ENCODE data around the gene VARS1.
"Not testable (repeated sequence)": the region's sequence is repeated elsewhere in the genome, so short reads cannot be mapped to it uniquely, and the experiment has no call there.

The VARS1 gene

DNA sequence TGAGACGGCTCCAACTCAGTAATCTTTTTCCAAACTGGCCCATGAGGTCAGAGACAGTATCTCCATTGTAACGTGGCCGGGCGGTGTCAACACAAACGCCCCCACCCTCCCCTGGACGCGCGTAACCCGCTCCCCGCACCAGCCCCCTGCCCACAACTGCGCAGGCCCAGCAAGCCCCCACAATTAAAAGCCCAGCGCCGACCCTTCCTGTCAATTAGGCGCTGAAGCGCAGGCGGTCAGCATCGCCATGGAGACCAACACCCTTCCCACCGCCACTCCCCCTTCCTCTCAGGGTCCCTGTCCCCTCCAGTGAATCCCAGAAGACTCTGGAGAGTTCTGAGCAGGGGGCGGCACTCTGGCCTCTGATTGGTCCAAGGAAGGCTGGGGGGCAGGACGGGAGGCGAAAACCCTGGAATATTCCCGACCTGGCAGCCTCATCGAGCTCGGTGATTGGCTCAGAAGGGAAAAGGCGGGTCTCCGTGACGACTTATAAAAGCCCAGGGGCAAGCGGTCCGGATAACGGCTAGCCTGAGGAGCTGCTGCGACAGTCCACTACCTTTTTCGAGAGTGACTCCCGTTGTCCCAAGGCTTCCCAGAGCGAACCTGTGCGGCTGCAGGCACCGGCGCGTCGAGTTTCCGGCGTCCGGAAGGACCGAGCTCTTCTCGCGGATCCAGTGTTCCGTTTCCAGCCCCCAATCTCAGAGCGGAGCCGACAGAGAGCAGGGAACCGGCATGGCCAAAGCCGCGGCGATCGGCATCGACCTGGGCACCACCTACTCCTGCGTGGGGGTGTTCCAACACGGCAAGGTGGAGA is 19.7 kb upstream of the VARS1 start, which contains the start of the genes HSPA1A and HSPA1L:
HSPA1A (plus strand) TSS at position 519 of the 814 bp plus-strand sequence; CDS start at position 733, 214 bp downstream.
HSPA1L (minus strand) TSS at position 259 of the 814 bp plus-strand sequence. CDS start 3,311 bp downstream, outside the sequence.
- peak; percentile 86 for DNase-seq (ENCODE audit: low spot score)
- TF ChIP-seq, protein P1, sequence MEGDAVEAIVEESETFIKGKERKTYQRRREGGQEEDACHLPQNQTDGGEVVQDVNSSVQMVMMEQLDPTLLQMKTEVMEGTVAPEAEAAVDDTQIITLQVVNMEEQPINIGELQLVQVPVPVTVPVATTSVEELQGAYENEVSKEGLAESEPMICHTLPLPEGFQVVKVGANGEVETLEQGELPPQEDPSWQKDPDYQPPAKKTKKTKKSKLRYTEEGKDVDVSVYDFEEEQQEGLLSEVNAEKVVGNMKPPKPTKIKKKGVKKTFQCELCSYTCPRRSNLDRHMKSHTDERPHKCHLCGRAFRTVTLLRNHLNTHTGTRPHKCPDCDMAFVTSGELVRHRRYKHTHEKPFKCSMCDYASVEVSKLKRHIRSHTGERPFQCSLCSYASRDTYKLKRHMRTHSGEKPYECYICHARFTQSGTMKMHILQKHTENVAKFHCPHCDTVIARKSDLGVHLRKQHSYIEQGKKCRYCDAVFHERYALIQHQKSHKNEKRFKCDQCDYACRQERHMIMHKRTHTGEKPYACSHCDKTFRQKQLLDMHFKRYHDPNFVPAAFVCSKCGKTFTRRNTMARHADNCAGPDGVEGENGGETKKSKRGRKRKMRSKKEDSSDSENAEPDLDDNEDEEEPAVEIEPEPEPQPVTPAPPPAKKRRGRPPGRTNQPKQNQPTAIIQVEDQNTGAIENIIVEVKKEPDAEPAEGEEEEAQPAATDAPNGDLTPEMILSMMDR (IDR thresholded peaks at IDR 0.05; ENCODE audit: extremely low read depth, missing control alignments), result no peak

DNA sequence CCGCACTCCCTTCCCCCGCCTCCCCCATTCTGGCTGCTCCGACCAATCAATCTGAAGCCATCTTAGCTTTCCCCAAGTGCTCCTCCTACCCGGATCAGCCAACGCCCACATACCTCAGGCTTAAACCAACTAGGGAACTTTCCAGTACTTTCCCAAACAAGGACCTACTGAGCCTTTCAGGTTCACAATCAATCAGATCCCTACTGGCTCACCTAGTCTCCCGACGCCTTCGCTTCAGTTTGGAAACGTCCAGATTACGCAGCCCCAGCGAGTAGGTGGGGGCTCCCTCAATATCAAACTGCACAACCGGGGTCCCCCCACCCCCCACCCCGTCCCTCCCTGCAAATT is 19.1 kb upstream of the VARS1 start:
- DNase-seq (ENCODE audit: low spot score), result peak; percentile 78
- TF ChIP-seq, protein P1 (IDR thresholded peaks at IDR 0.05; ENCODE audit: extremely low read depth, missing control alignments), result no peak

DNA sequence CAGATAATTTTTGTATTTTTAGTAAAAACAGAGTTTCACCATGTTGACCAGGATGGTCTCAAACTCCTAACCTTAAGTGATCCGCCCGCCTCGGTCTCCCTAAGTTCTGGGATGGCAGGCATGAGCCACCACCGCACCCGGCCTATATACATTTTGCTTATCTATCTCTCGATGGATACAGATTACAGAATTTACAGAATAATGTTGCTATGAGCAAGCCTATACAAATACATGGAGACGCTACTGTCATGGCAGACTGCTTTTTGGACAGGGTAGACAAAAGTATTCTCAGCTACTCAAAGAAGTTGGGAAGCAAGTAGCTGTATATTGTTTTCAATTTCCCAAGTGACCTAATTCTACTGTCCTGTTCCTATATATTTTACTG is 17.9 kb upstream of the VARS1 start:
- DNase-seq (ENCODE audit: low spot score), result no peak
- TF ChIP-seq, protein P1 (IDR thresholded peaks at IDR 0.05; ENCODE audit: extremely low read depth, missing control alignments), result no peak

DNA sequence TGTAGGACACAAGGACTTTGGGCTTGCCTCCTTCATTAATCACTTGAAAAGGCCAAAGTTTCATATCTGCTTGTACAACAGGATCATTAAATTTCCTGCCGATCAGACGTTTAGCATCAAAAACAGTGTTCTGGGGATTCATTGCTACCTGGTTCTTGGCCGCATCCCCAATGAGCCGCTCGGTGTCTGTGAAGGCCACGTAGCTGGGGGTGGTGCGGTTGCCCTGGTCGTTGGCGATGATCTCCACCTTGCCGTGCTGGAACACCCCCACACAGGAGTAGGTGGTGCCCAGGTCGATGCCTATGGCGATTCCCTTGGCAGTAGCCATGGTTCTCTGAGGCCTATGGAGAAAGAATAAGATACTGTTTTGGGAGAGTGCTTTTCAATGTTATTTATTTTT is 16.1 kb upstream of the VARS1 start:
- DNase-seq (ENCODE audit: low spot score), result no peak
- TF ChIP-seq, protein P1 (IDR thresholded peaks at IDR 0.05; ENCODE audit: extremely low read depth, missing control alignments), result no peak

DNA sequence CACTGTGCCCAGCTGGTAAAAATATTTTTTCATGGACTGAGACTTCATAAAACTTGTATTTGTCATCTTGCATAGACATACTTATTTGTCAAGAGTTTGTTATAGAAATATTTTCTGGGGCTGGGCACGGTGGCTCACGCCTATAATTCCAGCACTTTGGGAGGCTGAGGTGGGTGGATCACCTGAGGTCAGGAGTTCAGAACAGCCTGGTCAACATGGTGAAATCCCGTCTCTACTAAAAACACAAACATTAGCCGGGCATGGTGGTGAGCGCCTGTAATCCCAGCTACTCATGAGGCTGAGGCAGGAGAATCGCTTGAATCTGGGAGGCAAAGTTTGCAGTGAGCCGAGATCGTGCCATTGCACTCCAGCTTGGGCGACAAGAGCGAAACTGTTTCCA is 13.0 kb upstream of the VARS1 start:
- DNase-seq (ENCODE audit: low spot score), result not testable (repeated sequence)

DNA sequence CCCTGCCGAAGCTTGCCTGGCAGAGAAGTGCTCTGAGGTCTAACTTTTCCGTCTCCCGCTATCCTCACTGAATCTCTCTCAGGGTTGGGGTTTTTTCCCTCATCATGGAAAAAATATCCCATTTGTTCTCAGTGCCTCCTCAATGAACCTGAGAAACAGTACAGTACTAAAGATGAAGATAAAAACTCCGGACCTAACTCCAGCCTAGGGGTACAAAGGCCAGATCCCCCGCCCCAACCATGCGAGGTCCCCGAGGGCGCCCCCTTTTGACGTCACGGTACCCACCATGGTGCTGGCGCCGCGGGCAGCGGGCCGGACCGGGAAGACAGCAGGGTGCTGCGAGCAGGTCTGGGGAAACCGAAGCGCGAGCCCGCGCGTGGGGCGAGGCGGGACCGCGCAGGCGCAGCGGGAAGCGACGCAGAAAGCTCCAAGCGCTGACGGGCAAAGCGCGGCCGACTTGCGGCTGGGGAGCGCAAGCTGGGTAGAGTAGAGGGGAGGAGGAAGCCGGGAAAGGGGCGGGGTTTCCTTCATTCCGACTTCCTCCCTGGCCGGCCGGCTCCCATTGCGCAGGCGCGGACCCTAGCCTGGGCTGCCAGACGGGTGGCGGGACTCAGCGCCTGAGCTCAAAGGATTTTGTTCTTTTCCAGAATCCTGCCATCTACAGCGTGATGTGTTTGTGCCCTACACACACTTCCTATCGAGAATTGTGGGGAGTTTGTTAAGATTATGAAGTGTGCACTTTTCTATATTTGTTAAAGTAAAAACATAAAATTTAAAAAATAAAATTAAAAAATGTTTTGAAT is 11.1 kb upstream of the VARS1 start, which contains the start of gene LSM2:
LSM2 (minus strand) TSS at position 497 of the 803 bp plus-strand sequence; CDS start at position 288, 209 bp downstream.
- TF ChIP-seq, protein P1 (IDR thresholded peaks at IDR 0.05; ENCODE audit: extremely low read depth, missing control alignments), result no peak
- DNase-seq (ENCODE audit: low spot score), result peak; percentile 99

DNA sequence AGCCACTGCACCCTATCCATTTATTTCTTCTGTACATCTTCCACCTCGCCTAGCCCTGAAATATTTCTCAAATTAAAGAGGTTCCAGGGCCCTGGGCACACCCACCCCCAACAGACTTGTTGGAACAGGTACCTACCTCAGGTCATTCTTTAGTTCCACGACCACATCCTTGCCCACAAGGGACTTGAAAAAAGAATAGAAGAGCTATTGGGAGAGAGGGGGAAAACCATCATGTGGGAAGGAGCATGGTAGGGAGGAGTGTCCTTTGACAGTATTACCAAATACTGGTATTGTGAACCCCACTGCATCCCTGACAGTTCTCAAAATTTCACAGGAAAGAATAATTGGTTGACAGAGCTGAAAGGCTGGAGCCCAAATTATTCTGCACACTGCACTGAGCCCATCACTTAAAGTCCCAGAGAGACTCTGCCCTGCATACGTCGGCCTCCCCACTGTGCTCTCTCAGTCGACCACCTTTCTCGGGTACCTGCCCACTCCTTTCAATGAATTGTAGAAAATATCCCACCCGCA is 10.5 kb upstream of the VARS1 start:
- TF ChIP-seq, protein P1 (IDR thresholded peaks at IDR 0.05; ENCODE audit: extremely low read depth, missing control alignments), result no peak
- no peak for DNase-seq (ENCODE audit: low spot score)

DNA sequence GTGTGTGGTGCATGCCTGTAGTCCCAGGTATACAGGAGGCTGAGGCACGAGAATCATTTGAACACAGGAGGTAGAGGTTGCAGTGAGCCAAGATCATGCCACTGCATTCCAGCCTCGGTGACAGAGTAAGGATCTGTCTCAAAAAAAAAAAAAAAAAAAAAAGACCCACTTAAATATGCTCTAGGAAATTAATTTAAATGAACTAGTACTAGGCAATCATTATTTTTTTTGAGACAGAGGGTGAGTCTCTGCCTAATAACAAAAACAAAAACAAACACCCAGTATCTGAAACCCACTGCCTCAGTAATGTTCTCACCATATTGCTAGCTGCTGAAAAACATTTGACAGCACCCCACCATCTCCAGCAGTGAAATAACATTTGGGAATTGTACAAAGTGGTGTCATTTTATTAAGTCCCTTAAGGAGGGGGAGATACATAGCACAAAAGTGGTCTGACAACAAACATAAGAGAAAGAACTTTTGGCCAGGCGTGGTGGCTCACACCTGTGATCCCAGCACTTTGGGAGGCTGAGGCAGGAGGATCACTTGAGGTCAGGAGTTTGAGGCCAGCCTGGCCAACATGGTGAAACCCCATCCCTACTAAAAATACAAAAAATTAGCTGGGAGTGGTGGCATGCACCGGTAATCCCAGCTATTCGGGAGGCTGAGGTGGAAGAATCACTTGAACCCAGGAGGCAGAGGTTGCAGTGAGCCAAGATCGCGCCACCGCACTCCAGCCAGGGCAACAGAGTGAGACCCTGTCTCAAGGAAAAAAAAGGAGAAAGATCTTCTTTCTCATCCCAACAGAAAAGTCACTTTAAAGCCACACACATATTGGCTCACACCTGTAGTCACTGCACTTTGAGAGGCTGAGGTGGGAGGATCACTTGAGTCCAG is 5.7 kb upstream of the VARS1 start:
- not testable (repeated sequence) for DNase-seq (ENCODE audit: low spot score)

Data from GM20000 (cell line).